ENCODE results near the gene FOXP1. TPM values are rescaled to one million over a fixed set of nuclear protein-coding genes. Genes with fewer than 3 reads are reported as not detected.

Gene FOXP1
- total RNA-seq, 1 donor from 2014 or later = 27.3 TPM

- Histone ChIP-seq H3K27ac (no peak overlapping the region), H3K4me3 (no peak overlapping the region), H3K9ac (no peak overlapping the region), H3K79me2 (ENCODE audit: low read depth) (no peaks in the 10 kb centered on the region), H4K20me1 (ENCODE audit: low read depth) (no peaks in the 10 kb centered on the region), H3K4me2 (no peak overlapping the region), H3K27me3 (no peaks in the 10 kb centered on the region), H3K4me1 (peaks cover 8% of the 10 kb centered on the region), H3K9me3 (ENCODE audit: low read depth) (no peaks in the 10 kb centered on the region), H3K36me3 (no peaks in the 10 kb centered on the region), H2AFZ (replicated peaks) (no peak overlapping the region), H3F3A (ENCODE audit: low read depth) (no peaks in the 10 kb centered on the region)
- TF ChIP-seq EZH2phosphoT487 (IDR thresholded peaks at IDR 0.05) (no peak), CTCF (IDR thresholded peaks at IDR 0.05) (no peak), EZH2 (IDR thresholded peaks at IDR 0.05) (no peak)
- Mint-ChIP-seq H3K36me3 (no peaks in the 10 kb centered on the region), H3K4me1 (no peaks in the 10 kb centered on the region), H3K27me3 (ENCODE audit: insufficient read depth, low read depth) (no peaks in the 10 kb centered on the region), H3K4me3 (no peak overlapping the region), H3K9me3 (no peaks in the 10 kb centered on the region), H3K27ac (no peak overlapping the region)
- no peak for DNase-seq (ENCODE audit: low spot score)
Observed at GRCh38 chr3:71186801-71187200, 396.7 kb downstream of the FOXP1 start.

- H3K9ac ChIP-seq = no peak overlapping the region
- Mint-ChIP-seq H3K4me3 (no peak overlapping the region), H3K9me3 (no peaks in the 10 kb centered on the region), H3K27me3 (ENCODE audit: insufficient read depth, low read depth) (no peaks in the 10 kb centered on the region), H3K27ac (no peak overlapping the region), H3K36me3 (no peaks in the 10 kb centered on the region), H3K4me1 (no peaks in the 10 kb centered on the region)
- H3K4me2 ChIP-seq = no peak overlapping the region
- no peak for TF ChIP-seq CTCF (IDR thresholded peaks at IDR 0.05)
- TF ChIP-seq EZH2phosphoT487 (IDR thresholded peaks at IDR 0.05) = no peak
- no peak for TF ChIP-seq EZH2 (IDR thresholded peaks at IDR 0.05)
- no peaks in the 10 kb centered on the region for H3K79me2 ChIP-seq (ENCODE audit: low read depth)
- H4K20me1 ChIP-seq (ENCODE audit: low read depth) = no peaks in the 10 kb centered on the region
- H3K4me3 ChIP-seq = no peak overlapping the region
- no peaks in the 10 kb centered on the region for H3K27me3 ChIP-seq
- no peaks in the 10 kb centered on the region for H3K36me3 ChIP-seq
- no peaks in the 10 kb centered on the region for H3F3A ChIP-seq (ENCODE audit: low read depth)
- no peak overlapping the region for H3K27ac ChIP-seq
- no peak overlapping the region for H2AFZ ChIP-seq (replicated peaks)
- peaks cover 8% of the 10 kb centered on the region for H3K4me1 ChIP-seq
- no peaks in the 10 kb centered on the region for H3K9me3 ChIP-seq (ENCODE audit: low read depth)
- DNase-seq (ENCODE audit: low spot score) = no peak
Observed at GRCh38 chr3:71185733-71186455, 397.6 kb downstream of the FOXP1 start.

- Histone ChIP-seq H3K4me3 (no peak overlapping the region), H3K36me3 (no peaks in the 10 kb centered on the region), H3K27me3 (no peaks in the 10 kb centered on the region), H3K9ac (no peak overlapping the region), H4K20me1 (ENCODE audit: low read depth) (no peaks in the 10 kb centered on the region), H3K9me3 (ENCODE audit: low read depth) (no peaks in the 10 kb centered on the region), H2AFZ (replicated peaks) (no peak overlapping the region), H3K79me2 (ENCODE audit: low read depth) (no peaks in the 10 kb centered on the region), H3K27ac (no peak overlapping the region), H3K4me2 (no peak overlapping the region), H3K4me1 (peaks cover 8% of the 10 kb centered on the region), H3F3A (ENCODE audit: low read depth) (no peaks in the 10 kb centered on the region)
- Mint-ChIP-seq H3K9me3 (no peaks in the 10 kb centered on the region), H3K27me3 (ENCODE audit: insufficient read depth, low read depth) (no peaks in the 10 kb centered on the region), H3K27ac (no peak overlapping the region), H3K4me1 (no peaks in the 10 kb centered on the region), H3K36me3 (no peaks in the 10 kb centered on the region), H3K4me3 (no peak overlapping the region)
- no peak for DNase-seq (ENCODE audit: low spot score)
- no peak for TF ChIP-seq EZH2 (IDR thresholded peaks at IDR 0.05)
- no peak for TF ChIP-seq EZH2phosphoT487 (IDR thresholded peaks at IDR 0.05)
- no peak for TF ChIP-seq CTCF (IDR thresholded peaks at IDR 0.05)
Observed at GRCh38 chr3:71184252-71184651, 399.3 kb downstream of the FOXP1 start.

Measured in neural progenitor cell (in vitro differentiated cells).